GM21390 (cell line): ENCODE data around the gene EDAR.

Source experiments
- ATAC-seq: cut with Tn5 transposase; IDR thresholded peaks from one replicate; pipeline ENCODE4 v1.9.1; 2021; ENCODE audit not compliant: unreplicated experiment

Gene EDAR

GRCh38 chr2:108870069-108870644, 118.9 kb downstream of the EDAR start:
- ATAC-seq = no peak

GRCh38 chr2:108869542-108869941, 119.5 kb downstream of the EDAR start:
- ATAC-seq = no peak

GRCh38 chr2:108868911-108869310, 120.1 kb downstream of the EDAR start:
- ATAC-seq = no peak

DNA sequence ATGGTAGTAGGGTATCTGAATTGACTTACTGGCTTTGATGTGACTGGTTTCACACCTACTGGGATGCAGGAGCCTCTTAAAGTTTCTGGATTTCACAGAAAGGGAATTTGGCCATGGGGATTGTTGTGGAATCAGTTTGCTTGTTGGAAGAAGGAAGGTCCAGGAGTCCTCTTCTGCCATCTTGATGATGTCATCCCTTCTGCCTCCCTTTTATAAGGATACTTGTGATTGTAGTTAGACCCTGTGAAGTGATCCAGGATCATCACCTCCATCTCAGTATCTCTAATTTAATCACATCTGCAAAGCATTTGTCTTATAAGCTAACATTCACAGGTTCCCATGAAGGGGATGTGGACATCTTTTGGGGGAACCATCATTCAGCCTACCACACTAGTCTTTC, 123.0 kb downstream of the EDAR start:
- ATAC-seq = no peak

DNA sequence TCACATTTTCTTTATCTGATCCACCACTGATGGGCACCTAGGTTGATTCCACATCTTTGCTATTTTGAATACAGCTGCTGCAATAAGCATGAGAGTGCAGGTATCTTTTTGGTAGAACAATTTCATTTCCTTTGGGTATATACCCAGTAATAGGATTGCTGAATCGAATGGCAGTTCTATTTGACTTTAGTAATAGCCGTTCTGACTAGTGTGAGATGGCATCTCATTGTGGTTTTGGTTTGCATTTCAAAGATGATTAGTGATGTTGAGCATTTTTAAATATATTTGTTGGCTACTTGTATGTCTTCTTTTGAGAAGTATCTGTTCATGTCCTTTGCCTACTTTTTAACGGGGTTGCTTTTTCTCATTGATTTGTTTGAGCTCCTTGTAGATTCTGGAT, 130.1 kb downstream of the EDAR start:
- no peak for ATAC-seq

- ATAC-seq = no peak
Measured at GRCh38 chr2:108855194-108855593, 133.8 kb downstream of the EDAR start.

- no peak for ATAC-seq
Measured at GRCh38 chr2:108854484-108854883, 134.5 kb downstream of the EDAR start.

GRCh38 chr2:108853421-108853820, 135.6 kb downstream of the EDAR start:
- no peak for ATAC-seq

GRCh38 chr2:108852375-108852774, 136.6 kb downstream of the EDAR start:
- ATAC-seq = no peak

DNA sequence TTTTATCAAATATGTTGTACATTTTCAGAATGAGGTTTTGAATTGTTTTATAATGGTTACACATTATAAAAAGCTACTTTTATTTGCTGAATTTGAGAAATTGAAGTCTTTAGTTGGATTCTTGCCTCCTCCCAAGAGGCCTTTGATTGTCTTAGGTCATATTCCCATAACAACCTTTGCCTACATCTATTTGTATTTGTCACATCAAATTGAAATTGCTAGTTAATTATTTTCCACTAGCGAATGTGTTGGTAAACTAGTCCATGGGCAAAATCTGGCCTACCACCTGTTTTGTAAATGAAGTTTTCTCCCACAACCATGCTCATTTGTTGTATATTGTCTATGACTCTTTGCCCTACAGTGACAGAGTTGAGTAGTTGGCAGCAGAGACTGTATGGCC, 142.0 kb downstream of the EDAR start:
- ATAC-seq = no peak

GRCh38 chr2:108845923-108846322, 143.1 kb downstream of the EDAR start:
- ATAC-seq = no peak
